IMR-90 (cell line): ENCODE measurements around the gene EXOC6. TPM values are rescaled to one million over a fixed set of nuclear protein-coding genes. Genes with fewer than 3 reads are reported as not detected.

Experiments
- ATAC-seq: fragments of 200-7000 bp; cut with Tn5 transposase; 2 replicates; pipeline ENCODE4 v1.9.1; 2020; ENCODE audit warnings: low read depth, mild to moderate bottlenecking, moderate library complexity
- BruUV-seq: library from RNA; stranded (reverse); fragments of 400-500 nt; replicated peaks from 2 replicates; lab custom pipeline; 2021; lab: Mats Ljungman, UMichigan
- CTCF ChIA-PET: fragments of 300-600 bp; formaldehyde crosslinking; extraction: SDS; loops from one replicate; lab custom pipeline; 2021; ENCODE audit warnings: antibody characterized with exemption; lab: Yijun Ruan, JAX
- POLR2A ChIA-PET: fragments of 300-600 bp; sonication (Branson Sonifier 250); formaldehyde crosslinking; loops from one replicate; lab custom pipeline; 2022; ENCODE audit warnings: antibody characterized with exemption; ENCODE audit not compliant: unreplicated experiment; lab: Charles Lee
- DNase-seq: peaks from one replicate; pipeline ENCODE4 v3.0.0; 2013
- H2AFZ ChIP-seq: replicated peaks from 2 replicates; pipeline ENCODE3; 2013; ENCODE audit warnings: low read length, mild to moderate bottlenecking; ENCODE audit not compliant: poor library complexity
- H2AK5ac ChIP-seq: 2 replicates; pipeline ENCODE4 v1.6.1; 2013; ENCODE audit warnings: low read depth, low read length, inconsistent platforms
- H2AK9ac ChIP-seq: replicated peaks from 2 replicates; pipeline ENCODE3; 2013; ENCODE audit warnings: mild to moderate bottlenecking, low read depth, low read length, moderate library complexity; ENCODE audit not compliant: poor library complexity
- H2BK120ac ChIP-seq: 2 replicates; pipeline ENCODE4 v1.6.1; 2013; ENCODE audit warnings: low read depth, low read length, inconsistent platforms
- H2BK15ac ChIP-seq: 3 replicates; pipeline ENCODE4 v1.6.1; 2013; ENCODE audit warnings: low read depth, low read length, inconsistent platforms
- H2BK20ac ChIP-seq: 2 replicates; pipeline ENCODE4 v1.6.1; 2013; ENCODE audit warnings: low read depth, mild to moderate bottlenecking, inconsistent platforms, low read length, moderate library complexity
- H2BK5ac ChIP-seq: 2 replicates; pipeline ENCODE4 v1.6.1; 2013; ENCODE audit warnings: mild to moderate bottlenecking, low read depth, low read length, inconsistent platforms; ENCODE audit not compliant: poor library complexity, severe bottlenecking
- H3K14ac ChIP-seq: replicated peaks from 2 replicates; pipeline ENCODE4 v1.6.1; 2013; ENCODE audit warnings: low read depth, low read length, inconsistent platforms
- H3K18ac ChIP-seq: 2 replicates; pipeline ENCODE4 v1.6.1; 2013; ENCODE audit warnings: low read depth, low read length, control low read depth
- H3K23ac ChIP-seq: 2 replicates; pipeline ENCODE4 v1.6.1; 2013; ENCODE audit warnings: low read depth, low read length, inconsistent platforms
- H3K27ac ChIP-seq: 2 replicates; pipeline ENCODE4 v1.5.1; 2013; ENCODE audit warnings: mild to moderate bottlenecking, control low read depth, low read length; ENCODE audit not compliant: insufficient read depth
- H3K27me3 ChIP-seq: 2 replicates; pipeline ENCODE4 v1.6.1; 2013; ENCODE audit warnings: low read length; ENCODE audit not compliant: control insufficient read depth, insufficient read depth
- H3K36me3 ChIP-seq: 2 replicates; pipeline ENCODE4 v1.6.1; 2013; ENCODE audit warnings: low read length, mixed read lengths; ENCODE audit not compliant: control insufficient read depth, insufficient read depth
- H3K4ac ChIP-seq: 2 replicates; pipeline ENCODE4 v1.6.1; 2013; ENCODE audit warnings: low read depth, low read length, inconsistent platforms
- H3K4me1 ChIP-seq: 2 replicates; pipeline ENCODE4 v1.6.1; 2013; ENCODE audit warnings: low read length, mixed read lengths; ENCODE audit not compliant: control insufficient read depth, insufficient read depth
- H3K4me2 ChIP-seq: 2 replicates; pipeline ENCODE4 v1.6.1; 2013; ENCODE audit warnings: low read depth, mild to moderate bottlenecking, control low read depth, low read length, moderate library complexity
- H3K4me3 ChIP-seq: 2 replicates; pipeline ENCODE4 v1.5.1; 2013; ENCODE audit warnings: low read depth, mild to moderate bottlenecking, control low read depth, low read length, moderate library complexity; ENCODE audit not compliant: insufficient read depth
- H3K56ac ChIP-seq: 2 replicates; pipeline ENCODE4 v1.6.1; 2013; ENCODE audit warnings: low read length, inconsistent platforms; ENCODE audit not compliant: insufficient read depth; ENCODE audit errors: extremely low read depth
- H3K79me1 ChIP-seq, 2 experiments: 2 replicates each; pipeline ENCODE4 v1.6.1; 2013; ENCODE audit warnings: low read length in 2 of 2, inconsistent platforms in 1 of 2, low read depth in 1 of 2
- H3K9ac ChIP-seq: 2 replicates; pipeline ENCODE4 v1.6.1; 2013; ENCODE audit warnings: low read depth, low read length, control low read depth
- H3K9me1 ChIP-seq: 2 replicates; pipeline ENCODE4 v1.6.1; 2013; ENCODE audit warnings: low read length, inconsistent platforms; ENCODE audit not compliant: insufficient read depth
- H3K9me3 ChIP-seq: 2 replicates; pipeline ENCODE4 v1.6.1; 2013; ENCODE audit warnings: low read length; ENCODE audit not compliant: control insufficient read depth, insufficient read depth
- H4K20me1 ChIP-seq: 2 replicates; pipeline ENCODE4 v1.6.1; 2013; ENCODE audit warnings: low read length, inconsistent platforms; ENCODE audit not compliant: insufficient read depth
- H4K5ac ChIP-seq: 2 replicates; pipeline ENCODE4 v1.6.1; 2013; ENCODE audit warnings: mild to moderate bottlenecking, low read depth, low read length, control low read depth
- H4K8ac ChIP-seq, 2 experiments: 2 replicates each; pipeline ENCODE4 v1.6.1; 2013; ENCODE audit warnings: low read depth in 2 of 2, low read length in 2 of 2, control low read depth in 1 of 2, inconsistent platforms in 1 of 2
- H4K91ac ChIP-seq: 2 replicates; pipeline ENCODE4 v1.6.1; 2013; ENCODE audit warnings: low read depth, low read length, inconsistent platforms; ENCODE audit not compliant: insufficient read depth
- BHLHE40 ChIP-seq: fragments of 150-350 bp; IDR thresholded peaks from 2 replicates; pipeline ENCODE4 v1.6.1; 2016; ENCODE audit warnings: mild to moderate bottlenecking, low read depth, low read length
- CEBPB ChIP-seq: IDR thresholded peaks from 2 replicates; pipeline ENCODE4 v1.6.1; 2012; ENCODE audit warnings: low read depth, low read length, improper control_type of control experiment
- FOS ChIP-seq: fragments of 150-350 bp; IDR thresholded peaks from 2 replicates; pipeline ENCODE4 v1.6.1; 2016; ENCODE audit warnings: low read depth, low read length
- MAZ ChIP-seq: IDR thresholded peaks from 2 replicates; pipeline ENCODE4 v1.6.1; 2012; ENCODE audit warnings: low read depth, mild to moderate bottlenecking, low read length, improper control_type of control experiment, moderate library complexity, borderline replicate concordance
- MXI1 ChIP-seq: IDR thresholded peaks from 2 replicates; pipeline ENCODE4 v1.6.1; 2012; ENCODE audit warnings: low read depth, mild to moderate bottlenecking, low read length, moderate library complexity, borderline replicate concordance
- NFE2L2 ChIP-seq: fragments of 150-350 bp; IDR thresholded peaks from 2 replicates; pipeline ENCODE4 v1.6.1; 2016; ENCODE audit warnings: low read depth, mild to moderate bottlenecking, low read length
- RAD21 ChIP-seq: IDR thresholded peaks from 2 replicates; pipeline ENCODE4 v1.6.1; 2012; ENCODE audit warnings: low read length, improper control_type of control experiment
- RFX5 ChIP-seq: IDR thresholded peaks from 2 replicates; pipeline ENCODE4 v1.8.0; 2012; ENCODE audit warnings: low read depth, mild to moderate bottlenecking, low read length, moderate library complexity
- SMC3 ChIP-seq: fragments of 150-350 bp; IDR thresholded peaks from 2 replicates; pipeline ENCODE4 v1.6.1; 2016; ENCODE audit warnings: low read depth, mild to moderate bottlenecking, antibody characterized with exemption, low read length, moderate library complexity
- WGBS, 2 experiments: methylation state at CpG; one replicate each; pipeline versions ENCODE4 v1.1.5 to v1.1.7; 2013; ENCODE audit warnings: missing lambda C conversion rate in 2 of 2; ENCODE audit not compliant: insufficient read length in 1 of 2; ENCODE audit errors: extremely low coverage in 2 of 2; 5-methylcytosine and 5-hydroxymethylcytosine counted together
- dilution Hi-C: fragments of 300-500 bp; cut with HindIII; formaldehyde crosslinking; loops from one replicate; pipeline ENCODE4 v1.14.3; 2018; ENCODE audit warnings: low sequenced_read_pairs; ENCODE audit not compliant: unreplicated experiment
- in situ Hi-C: fragments of 300-500 bp; cut with MboI; formaldehyde crosslinking; loops from 3 replicates; pipeline ENCODE4 v1.14.3; 2019; ENCODE audit warnings: low sequenced_read_pairs, inconsistent platforms, mixed read lengths
- intact Hi-C: fragments of 100-400 bp; cut with micrococcal nuclease; formaldehyde crosslinking; loops from 2 replicates; pipeline ENCODE4 v1.10.0; 2022
- polyA plus RNA-seq, 3 experiments: library from polyadenylated mRNA; depleted of rRNA; stranded (reverse); fragments of >200 nt; gene quantifications; 2 replicates each; pipeline ENCODE4 v1.2.3, GENCODE V29; 2012; ENCODE audit warnings: low replicate concordance in 1 of 3
- total RNA-seq: library from RNA; depleted of rRNA; stranded (reverse); fragments of >200 nt; gene quantifications from 2 replicates; pipeline ENCODE4 v1.2.3, GENCODE V29; 2012
- TF ChIP-seq, protein P1 (sequence below): conservative IDR thresholded peaks from 2 replicates; pipeline ENCODE4 v1.5.1; 2012; ENCODE audit warnings: mild to moderate bottlenecking, low read depth, low read length, improper control_type of control experiment
- TF ChIP-seq, protein P2 (sequence below): fragments of 150-350 bp; IDR thresholded peaks from 2 replicates; pipeline ENCODE4 v1.6.1; 2016; ENCODE audit warnings: low read depth, mild to moderate bottlenecking, low read length, moderate library complexity, borderline replicate concordance

The EXOC6 gene
- total and polyA plus RNA-seq, 2 of the 4 experiments (the other 2 are of a cell fraction): 4.5 to 11.5 TPM

- in situ Hi-C loops: no loop called here
- H3K18ac ChIP-seq: no peak overlapping the region
- no peak overlapping the region for H3K4ac ChIP-seq
- H2BK120ac ChIP-seq: no peak overlapping the region
- H3K14ac ChIP-seq: no peak overlapping the region
- ATAC-seq (peak; percentile 40; the same call in 1 of the 2 replicates), DNase-seq (no peak)
- dilution Hi-C loops: no loop called here
- no CpG with 5 or more reads among the region's 1 CpG for WGBS, 2 experiments
- ChIA-PET CTCF (interaction anchor here (1.0 kb wide), 1 partner anchor 34 kb away, joined by 3 read pairs; no protein-coding TSS in a partner anchor), POLR2A (no interaction called here)
- H3K79me1 ChIP-seq: no peaks in the 10 kb centered on the region
- H3K27me3 ChIP-seq: no peaks in the 10 kb centered on the region
- no peak overlapping the region for H4K5ac ChIP-seq
- H3K23ac ChIP-seq: no peak overlapping the region
- H4K91ac ChIP-seq: no peak overlapping the region
- no peak overlapping the region for H3K56ac ChIP-seq
- no peak overlapping the region for H2BK5ac ChIP-seq
- H3K27ac ChIP-seq: no peak overlapping the region; the same call in 1 of the 2 replicates
- no peak overlapping the region for H3K9ac ChIP-seq
- H3K36me3 ChIP-seq: no peaks in the 10 kb centered on the region
- no peaks in the 10 kb centered on the region for H4K20me1 ChIP-seq
- H2BK20ac ChIP-seq: no peak overlapping the region
- no peak overlapping the region for H2AFZ ChIP-seq
- H3K4me2 ChIP-seq: no peak overlapping the region
- H3K4me1 ChIP-seq: no peaks in the 10 kb centered on the region; the same call in 1 of the 2 replicates
- intact Hi-C loops: loop anchor here (1.0 kb wide), 3 partner anchors 33 to 154 kb away; no protein-coding TSS in a partner anchor
- H3K9me3 ChIP-seq: no peaks in the 10 kb centered on the region
- no peak overlapping the region for H4K8ac ChIP-seq
- no TSS peak for BruUV-seq
- no peak overlapping the region for H2AK5ac ChIP-seq
- H2AK9ac ChIP-seq: no peak overlapping the region
- TF ChIP-seq RFX5 (no peak), FOS (no peak), NFE2L2 (no peak), BHLHE40 (no peak), MAZ (no peak), RAD21 (no peak), SMC3 (no peak), MXI1 (no peak), CEBPB (no peak)
- TF ChIP-seq, protein P1, sequence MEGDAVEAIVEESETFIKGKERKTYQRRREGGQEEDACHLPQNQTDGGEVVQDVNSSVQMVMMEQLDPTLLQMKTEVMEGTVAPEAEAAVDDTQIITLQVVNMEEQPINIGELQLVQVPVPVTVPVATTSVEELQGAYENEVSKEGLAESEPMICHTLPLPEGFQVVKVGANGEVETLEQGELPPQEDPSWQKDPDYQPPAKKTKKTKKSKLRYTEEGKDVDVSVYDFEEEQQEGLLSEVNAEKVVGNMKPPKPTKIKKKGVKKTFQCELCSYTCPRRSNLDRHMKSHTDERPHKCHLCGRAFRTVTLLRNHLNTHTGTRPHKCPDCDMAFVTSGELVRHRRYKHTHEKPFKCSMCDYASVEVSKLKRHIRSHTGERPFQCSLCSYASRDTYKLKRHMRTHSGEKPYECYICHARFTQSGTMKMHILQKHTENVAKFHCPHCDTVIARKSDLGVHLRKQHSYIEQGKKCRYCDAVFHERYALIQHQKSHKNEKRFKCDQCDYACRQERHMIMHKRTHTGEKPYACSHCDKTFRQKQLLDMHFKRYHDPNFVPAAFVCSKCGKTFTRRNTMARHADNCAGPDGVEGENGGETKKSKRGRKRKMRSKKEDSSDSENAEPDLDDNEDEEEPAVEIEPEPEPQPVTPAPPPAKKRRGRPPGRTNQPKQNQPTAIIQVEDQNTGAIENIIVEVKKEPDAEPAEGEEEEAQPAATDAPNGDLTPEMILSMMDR: no peak
- TF ChIP-seq, protein P2, sequence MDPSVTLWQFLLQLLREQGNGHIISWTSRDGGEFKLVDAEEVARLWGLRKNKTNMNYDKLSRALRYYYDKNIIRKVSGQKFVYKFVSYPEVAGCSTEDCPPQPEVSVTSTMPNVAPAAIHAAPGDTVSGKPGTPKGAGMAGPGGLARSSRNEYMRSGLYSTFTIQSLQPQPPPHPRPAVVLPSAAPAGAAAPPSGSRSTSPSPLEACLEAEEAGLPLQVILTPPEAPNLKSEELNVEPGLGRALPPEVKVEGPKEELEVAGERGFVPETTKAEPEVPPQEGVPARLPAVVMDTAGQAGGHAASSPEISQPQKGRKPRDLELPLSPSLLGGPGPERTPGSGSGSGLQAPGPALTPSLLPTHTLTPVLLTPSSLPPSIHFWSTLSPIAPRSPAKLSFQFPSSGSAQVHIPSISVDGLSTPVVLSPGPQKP: no peak
- no peaks in the 10 kb centered on the region for H3K9me1 ChIP-seq
- no peak overlapping the region for H3K4me3 ChIP-seq
- no peak overlapping the region for H2BK15ac ChIP-seq
Measured at GRCh38 chr10:93039110-93039509, 190.8 kb downstream of the EXOC6 start.
